Measurements from ENCODE around the gene CLCN5. TPM values are rescaled to one million over a fixed set of nuclear protein-coding genes. Genes with fewer than 3 reads are reported as not detected.

CLCN5 gene
- polyA plus RNA-seq, 4 donors, result 2.7 to 51.0 (median 4.8) TPM

DNA sequence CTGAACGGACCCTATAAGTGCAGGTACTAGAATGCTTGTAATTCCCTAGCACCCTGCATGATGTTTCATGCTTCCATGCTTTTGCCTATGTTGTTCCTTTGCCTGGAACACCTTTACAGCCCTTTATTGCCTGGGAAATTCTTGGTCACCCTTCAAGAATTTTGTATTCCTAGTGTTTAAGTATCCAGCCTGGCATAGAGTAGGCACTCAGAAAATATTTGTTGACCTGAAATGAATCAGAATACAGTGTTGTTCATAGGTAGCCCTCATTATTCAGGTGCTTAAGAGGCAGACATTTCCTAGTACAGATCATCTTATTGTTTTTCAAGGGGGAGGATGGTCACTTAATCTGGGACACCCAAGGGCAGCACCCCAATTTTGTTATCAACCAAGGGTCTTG lies 203.1 kb downstream of the CLCN5 start:
- Histone ChIP-seq H3K27me3 (ENCODE audit: control insufficient read depth in 3 of 3, insufficient read depth in 3 of 3, low read length in 3 of 3) (peaks cover 0 to 3% (median 0%) of the 10 kb centered on the region in 3 donors), H3K27ac (ENCODE audit: low read depth in 1 of 3, low read length in 2 of 3) (no peak overlapping the region), H3K9me3 (ENCODE audit: control insufficient read depth in 2 of 2, insufficient read depth in 1 of 2, low read depth in 1 of 2, low read length in 1 of 2) (no peaks in the 10 kb centered on the region), H3K4me1 (ENCODE audit: control insufficient read depth in 3 of 3, insufficient read depth in 2 of 3, low read depth in 1 of 3, low read length in 2 of 3) (no peaks in the 10 kb centered on the region), H3K4me3 (ENCODE audit: low read depth in 1 of 3, low read length in 3 of 3) (no peak overlapping the region), H3K36me3 (ENCODE audit: control insufficient read depth in 3 of 3, insufficient read depth in 2 of 3, low read depth in 1 of 3, low read length in 3 of 3) (no peaks in the 10 kb centered on the region)
- FAIRE-seq, result no peak
- DNase-seq, result no peak
- WGBS, 3 donors, result 54 to 95% methylated on average over 1 of the region's 1 CpG; no CpG with 5 or more reads in 1 of the 3 donors

DNA sequence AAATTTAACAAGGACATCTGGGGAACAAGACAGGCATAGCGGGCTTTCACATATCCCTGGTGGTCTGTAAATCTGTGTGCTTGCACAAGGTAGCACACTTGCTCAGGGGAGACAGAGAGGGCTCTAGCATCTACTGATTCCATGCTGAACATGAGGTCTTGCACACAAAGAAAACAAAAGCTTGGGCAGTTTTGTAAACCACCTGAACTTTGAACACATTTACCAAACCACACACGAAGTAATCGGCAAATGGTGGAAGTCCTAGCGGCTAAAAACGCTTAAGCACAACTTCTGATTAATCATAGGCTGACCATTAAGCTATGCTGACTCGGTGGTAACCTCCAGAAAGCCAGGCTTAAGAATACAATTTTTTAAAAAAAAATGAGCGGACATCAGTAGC lies 225.6 kb downstream of the CLCN5 start:
- WGBS, 3 donors, result 60 to 82% (median 70%) methylated on average over 7 of the region's 7 CpGs
- H3K4me3 ChIP-seq (ENCODE audit: low read depth in 1 of 3, low read length in 3 of 3), result no peak overlapping the region
- H3K27me3 ChIP-seq (ENCODE audit: control insufficient read depth in 3 of 3, insufficient read depth in 3 of 3, low read length in 3 of 3), result no peaks in the 10 kb centered on the region
- FAIRE-seq (no peak), DNase-seq (peak in 1 of 2 donors; percentile 5)
- peaks cover 0 to 1% (median 0%) of the 10 kb centered on the region in 3 donors for H3K36me3 ChIP-seq (ENCODE audit: control insufficient read depth in 3 of 3, insufficient read depth in 2 of 3, low read depth in 1 of 3, low read length in 3 of 3)
- peaks cover 0 to 5% of the 10 kb centered on the region in 2 donors for H3K9me3 ChIP-seq (ENCODE audit: control insufficient read depth in 2 of 2, insufficient read depth in 1 of 2, low read depth in 1 of 2, low read length in 1 of 2)
- no peak overlapping the region for H3K27ac ChIP-seq (ENCODE audit: low read depth in 1 of 3, low read length in 2 of 3)
- no peaks in the 10 kb centered on the region for H3K4me1 ChIP-seq (ENCODE audit: control insufficient read depth in 3 of 3, insufficient read depth in 2 of 3, low read depth in 1 of 3, low read length in 2 of 3)

Other genes starting within 250 kb of the CLCN5 start
- not detected for gene PAGE1, start 226.6 kb upstream of the CLCN5 start, polyA plus RNA-seq
- gene PAGE4, start 93.3 kb upstream of the CLCN5 start, polyA plus RNA-seq, result not detected
- gene USP27X, start 43.1 kb upstream of the CLCN5 start, polyA plus RNA-seq, result 1 to 10 TPM in 2 of 4 donors, under 1 TPM in 2; 0.45 to 7.1 (median 1.5) TPM